Osteocyte (in vitro differentiated cells): Measurements from ENCODE around the gene TRIM56. TPM values are rescaled to one million over a fixed set of nuclear protein-coding genes. Genes with fewer than 3 reads are reported as not detected.
"Not testable (repeated sequence)": the region's sequence is repeated elsewhere in the genome, so short reads cannot be mapped to it uniquely, and the experiment has no call there.

ENCODE experiments used
- DNase-seq: peaks from one replicate; pipeline ENCODE4 v3.0.0; 2021; ENCODE audit warnings: mixed read lengths; ENCODE audit not compliant: unreplicated experiment; ENCODE audit errors: extremely low spot score
- H3K27ac Mint-ChIP-seq: one replicate; pipeline ENCODE4 v1.8.0; 2021; ENCODE audit warnings: mild to moderate bottlenecking, mixed read lengths; ENCODE audit not compliant: unreplicated experiment
- H3K27me3 Mint-ChIP-seq: one replicate; pipeline ENCODE4 v1.8.0; 2021; ENCODE audit warnings: mixed read lengths; ENCODE audit not compliant: unreplicated experiment
- H3K36me3 Mint-ChIP-seq: one replicate; pipeline ENCODE4 v1.8.0; 2021; ENCODE audit warnings: mixed read lengths; ENCODE audit not compliant: unreplicated experiment
- H3K4me1 Mint-ChIP-seq: one replicate; pipeline ENCODE4 v1.8.0; 2021; ENCODE audit warnings: mixed read lengths; ENCODE audit not compliant: unreplicated experiment
- H3K4me3 Mint-ChIP-seq: one replicate; pipeline ENCODE4 v1.8.0; 2021; ENCODE audit warnings: mild to moderate bottlenecking, moderate library complexity, mixed read lengths; ENCODE audit not compliant: unreplicated experiment
- H3K9me3 Mint-ChIP-seq: one replicate; pipeline ENCODE4 v1.8.0; 2021; ENCODE audit warnings: mixed read lengths; ENCODE audit not compliant: unreplicated experiment
- CTCF ChIP-seq: fragments of 200-600 bp; sonication (generic); IDR thresholded peaks from 2 replicates; pipeline ENCODE4 v1.5.0; 2021; ENCODE audit warnings: antibody characterized with exemption, mild to moderate bottlenecking, moderate library complexity
- total RNA-seq: library from RNA; stranded (reverse); gene quantifications from 2 replicates; pipeline ENCODE4 v1.2.1, GENCODE V29; 2021

The TRIM56 gene
- total RNA-seq, 1 donor from 2014 or later: 42.2 TPM

DNA sequence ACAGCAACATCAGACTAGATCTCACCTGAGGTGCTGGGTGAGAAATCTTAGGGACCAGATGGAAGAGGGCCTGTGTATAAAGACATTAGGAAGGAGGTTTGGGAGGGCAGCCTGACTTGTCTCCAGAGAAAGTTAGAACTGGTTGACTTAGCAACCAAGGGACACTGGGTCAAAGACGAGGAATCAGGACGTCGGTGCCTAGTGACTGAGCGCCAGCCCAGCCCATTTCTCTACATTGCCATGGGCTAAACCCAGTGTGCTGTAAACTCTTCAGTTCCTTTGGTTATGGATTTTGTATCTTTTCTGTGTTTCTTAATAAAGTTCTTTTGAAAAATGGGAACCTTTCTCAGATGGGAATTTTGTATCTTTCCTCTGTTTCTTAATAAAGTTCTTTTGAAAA is 12.3 kb downstream of the TRIM56 start:
- peak overlapping the region; percentile 100 for H3K27ac Mint-ChIP-seq
- peaks cover 67% of the 10 kb centered on the region for H3K4me1 Mint-ChIP-seq
- no peaks in the 10 kb centered on the region for H3K27me3 Mint-ChIP-seq
- DNase-seq: no peak
- no peaks in the 10 kb centered on the region for H3K36me3 Mint-ChIP-seq
- no peak for TF ChIP-seq CTCF
- H3K4me3 Mint-ChIP-seq: no peak overlapping the region
- no peaks in the 10 kb centered on the region for H3K9me3 Mint-ChIP-seq

DNA sequence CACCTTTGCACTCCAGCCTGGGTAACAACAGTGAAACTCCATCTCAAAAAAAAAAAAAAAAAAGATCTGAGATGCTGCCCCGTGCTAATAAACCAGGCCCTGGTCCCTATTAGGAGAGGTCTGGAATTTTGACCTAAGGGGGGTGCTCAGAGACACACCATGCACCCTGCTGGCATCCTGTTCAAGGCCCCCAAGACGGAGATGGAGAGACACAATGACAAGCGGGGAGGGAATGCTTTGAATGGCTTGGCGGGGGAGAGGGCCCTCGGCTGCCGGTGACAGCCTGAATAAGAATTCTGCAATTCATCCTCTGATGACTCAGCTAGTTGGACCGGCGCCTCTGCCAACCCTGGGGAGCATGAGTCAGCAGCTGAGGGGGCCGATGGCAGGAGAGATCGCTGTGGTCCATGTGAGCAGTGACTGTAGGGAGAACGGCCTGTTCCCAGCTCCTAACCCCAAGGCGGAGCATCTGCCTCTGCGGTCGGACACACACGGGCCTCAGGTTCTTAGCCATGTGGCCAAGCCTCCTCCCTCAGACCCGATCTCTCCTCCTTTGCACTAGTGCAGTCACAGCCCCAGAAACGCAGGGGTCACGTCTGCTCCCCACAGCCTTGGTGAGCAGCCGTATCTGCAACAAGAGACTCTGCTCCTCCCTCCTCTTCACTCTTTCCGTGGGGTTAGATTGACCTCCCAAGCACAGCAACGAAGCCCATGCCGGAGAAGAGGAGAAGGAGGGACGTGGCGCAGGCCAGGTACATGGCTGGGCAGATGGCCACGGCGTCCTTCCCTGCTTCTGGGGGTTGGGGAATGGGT is 14.9 kb downstream of the TRIM56 start:
- no peak for TF ChIP-seq CTCF
- peak overlapping the region; percentile 100 for H3K27ac Mint-ChIP-seq
- H3K9me3 Mint-ChIP-seq: no peaks in the 10 kb centered on the region
- H3K36me3 Mint-ChIP-seq: no peaks in the 10 kb centered on the region
- no peaks in the 10 kb centered on the region for H3K27me3 Mint-ChIP-seq
- H3K4me1 Mint-ChIP-seq: peaks cover 65% of the 10 kb centered on the region
- peak overlapping the region; percentile 56 for H3K4me3 Mint-ChIP-seq
- peak; percentile 99 for DNase-seq

GRCh38 chr7:101100858-101101847 is 15.9 kb downstream of the TRIM56 start:
- H3K4me1 Mint-ChIP-seq: peaks cover 61% of the 10 kb centered on the region
- no peak overlapping the region for H3K4me3 Mint-ChIP-seq
- peak overlapping the region; percentile 100 for H3K27ac Mint-ChIP-seq
- TF ChIP-seq CTCF: no peak
- no peak for DNase-seq
- H3K9me3 Mint-ChIP-seq: no peaks in the 10 kb centered on the region
- H3K36me3 Mint-ChIP-seq: no peaks in the 10 kb centered on the region
- no peaks in the 10 kb centered on the region for H3K27me3 Mint-ChIP-seq

DNA sequence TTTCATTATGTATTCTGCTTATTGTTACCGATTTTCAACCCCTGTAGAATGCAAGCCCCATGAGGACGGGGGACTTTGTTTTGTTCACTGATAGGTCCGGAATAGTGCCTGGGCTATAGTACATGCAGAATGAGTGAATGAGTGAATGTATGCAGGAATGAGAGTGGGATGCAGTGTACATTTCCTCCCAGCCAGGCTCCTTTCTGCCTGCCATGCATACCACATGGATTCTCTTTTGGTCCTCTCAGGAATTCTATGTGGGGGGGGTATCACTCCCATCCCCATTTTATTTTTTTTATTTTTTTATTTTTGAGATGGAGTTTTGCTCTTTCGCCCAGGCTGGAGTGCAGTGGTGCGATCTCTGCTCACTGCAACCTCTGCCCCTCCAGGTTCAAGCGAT is 16.7 kb downstream of the TRIM56 start:
- Mint-ChIP-seq H3K27ac (peak overlapping the region; percentile 100), H3K9me3 (no peaks in the 10 kb centered on the region), H3K27me3 (no peaks in the 10 kb centered on the region), H3K4me3 (no peak overlapping the region), H3K36me3 (no peaks in the 10 kb centered on the region), H3K4me1 (peaks cover 60% of the 10 kb centered on the region)
- no peak for DNase-seq
- no peak for TF ChIP-seq CTCF

DNA sequence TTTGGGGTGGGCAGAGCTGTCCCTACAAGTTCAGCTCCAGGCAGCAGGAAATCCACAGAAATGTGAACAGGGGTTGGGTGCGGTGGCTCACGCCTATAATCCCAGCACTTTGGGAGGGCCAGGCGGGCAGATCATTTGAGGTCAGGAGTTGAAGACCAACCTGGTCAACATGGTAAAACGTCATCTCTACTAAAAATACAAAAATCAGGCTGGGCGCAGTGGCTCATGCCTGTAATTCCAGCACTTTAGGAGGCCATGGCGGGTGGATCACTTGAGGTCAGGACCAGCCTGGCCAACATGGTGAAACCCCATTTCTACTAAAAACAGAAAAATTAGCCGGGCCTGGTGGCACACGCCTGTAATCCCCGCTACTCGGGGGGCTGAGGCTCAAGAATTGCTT is 18.4 kb downstream of the TRIM56 start:
- DNase-seq, H3K27me3 Mint-ChIP-seq, H3K9me3 Mint-ChIP-seq, H3K36me3 Mint-ChIP-seq, H3K4me3 Mint-ChIP-seq: not testable (repeated sequence)
- peaks cover 62% of the 10 kb centered on the region for H3K4me1 Mint-ChIP-seq
- H3K27ac Mint-ChIP-seq: peak overlapping the region; percentile 77
